ENCODE data around the gene NME7.

Gene NME7

DNA sequence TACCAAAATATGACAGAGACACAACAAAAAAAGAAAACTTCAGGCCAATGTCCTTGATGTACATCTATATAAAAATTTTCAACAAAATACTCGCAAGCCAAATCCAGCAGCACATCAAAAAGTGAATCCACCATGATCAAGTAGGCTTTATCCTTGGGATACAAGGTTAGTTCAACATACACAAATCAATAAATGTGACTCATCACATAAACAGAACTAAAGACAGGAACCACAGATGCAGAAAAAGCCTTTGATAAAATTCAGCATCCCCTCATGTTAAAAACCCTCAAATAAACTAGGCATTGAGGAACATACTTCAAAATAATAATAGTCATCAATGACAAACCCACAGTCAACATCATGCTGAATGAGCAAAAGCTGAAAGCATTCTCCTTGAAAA, 101.5 kb downstream of the NME7 start:
- no peak overlapping the region for H3K4me3 ChIP-seq (ENCODE audit: low read depth, low read length)
- no peaks in the 10 kb centered on the region for H3K36me3 ChIP-seq (ENCODE audit: control insufficient read depth in 2 of 2, insufficient read depth in 1 of 2, low read length in 2 of 2)
- no peak overlapping the region for H3K27ac ChIP-seq (ENCODE audit: extremely low read depth, low read depth, low read length)
- H3K4me1 ChIP-seq (ENCODE audit: control insufficient read depth, insufficient read depth, low read length), result no peaks in the 10 kb centered on the region
- H3K9me3 ChIP-seq (ENCODE audit: control insufficient read depth, insufficient read depth, low read depth, low read length), result no peaks in the 10 kb centered on the region
- CTCF ChIA-PET, result no interaction called here
- POLR2A ChIA-PET, result no interaction called here
- no peak for TF ChIP-seq WT1 (tag by site-specific recombination; IDR thresholded peaks at IDR 0.05)
- no peak for TF ChIP-seq ZNF843 (tag by site-specific recombination; IDR thresholded peaks at IDR 0.05)
- no peak for TF ChIP-seq ZNF747 (tag by site-specific recombination; IDR thresholded peaks at IDR 0.05)
- no peak for TF ChIP-seq ZNF776 (tag by site-specific recombination; IDR thresholded peaks at IDR 0.05; ENCODE audit: borderline replicate concordance)
- no peak for TF ChIP-seq ZNF48 (tag by site-specific recombination; IDR thresholded peaks at IDR 0.05)
- no peak for TF ChIP-seq ZNF121 (tag by site-specific recombination; IDR thresholded peaks at IDR 0.05)
- TF ChIP-seq ZFP41 (tag by site-specific recombination; IDR thresholded peaks at IDR 0.05; ENCODE audit: borderline replicate concordance), result no peak
- TF ChIP-seq ZNF510 (tag by site-specific recombination; IDR thresholded peaks at IDR 0.05; ENCODE audit: insufficient replicate concordance), result no peak
- TF ChIP-seq, protein P1, sequence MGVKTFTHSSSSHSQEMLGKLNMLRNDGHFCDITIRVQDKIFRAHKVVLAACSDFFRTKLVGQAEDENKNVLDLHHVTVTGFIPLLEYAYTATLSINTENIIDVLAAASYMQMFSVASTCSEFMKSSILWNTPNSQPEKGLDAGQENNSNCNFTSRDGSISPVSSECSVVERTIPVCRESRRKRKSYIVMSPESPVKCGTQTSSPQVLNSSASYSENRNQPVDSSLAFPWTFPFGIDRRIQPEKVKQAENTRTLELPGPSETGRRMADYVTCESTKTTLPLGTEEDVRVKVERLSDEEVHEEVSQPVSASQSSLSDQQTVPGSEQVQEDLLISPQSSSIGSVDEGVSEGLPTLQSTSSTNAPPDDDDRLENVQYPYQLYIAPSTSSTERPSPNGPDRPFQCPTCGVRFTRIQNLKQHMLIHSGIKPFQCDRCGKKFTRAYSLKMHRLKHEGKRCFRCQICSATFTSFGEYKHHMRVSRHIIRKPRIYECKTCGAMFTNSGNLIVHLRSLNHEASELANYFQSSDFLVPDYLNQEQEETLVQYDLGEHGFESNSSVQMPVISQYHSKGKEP (tag by site-specific recombination; IDR thresholded peaks at IDR 0.05), result no peak
- no peak for TF ChIP-seq ZFP69B (tag by site-specific recombination; IDR thresholded peaks at IDR 0.05)
- TF ChIP-seq ZNF555 (tag by site-specific recombination; conservative IDR thresholded peaks at IDR 0.05), result no peak
- no peak for TF ChIP-seq ZNF629 (tag by site-specific recombination; IDR thresholded peaks at IDR 0.05)
- TF ChIP-seq SCRT2 (tag by site-specific recombination; IDR thresholded peaks at IDR 0.05), result no peak
- TF ChIP-seq ZNF626 (tag by site-specific recombination; IDR thresholded peaks at IDR 0.05), result no peak
- no peak for TF ChIP-seq OVOL3 (tag by site-specific recombination; IDR thresholded peaks at IDR 0.05)
- TF ChIP-seq ZSCAN16 (tag by site-specific recombination; IDR thresholded peaks at IDR 0.05), result no peak

DNA sequence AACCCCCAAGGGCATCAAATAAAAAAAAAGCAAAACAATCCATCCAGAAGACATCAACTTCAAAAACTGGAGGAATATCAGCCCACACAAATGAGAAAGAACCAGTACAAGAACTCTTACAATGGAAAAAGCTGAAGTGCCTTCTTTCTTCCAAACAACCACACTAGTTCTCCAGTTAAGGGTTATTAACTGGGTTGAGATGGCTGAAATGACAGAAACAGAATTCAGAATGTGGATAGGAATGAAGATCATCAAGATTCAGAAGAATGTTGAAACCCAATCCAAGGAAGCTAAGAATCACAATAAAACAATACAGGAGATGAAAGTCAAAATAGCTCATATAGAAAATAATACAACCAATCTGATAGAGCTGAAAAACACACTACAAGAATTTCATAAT, 104.5 kb downstream of the NME7 start:
- H3K36me3 ChIP-seq (ENCODE audit: control insufficient read depth in 2 of 2, insufficient read depth in 1 of 2, low read length in 2 of 2), result no peaks in the 10 kb centered on the region
- H3K4me3 ChIP-seq (ENCODE audit: low read depth, low read length), result no peak overlapping the region
- H3K4me1 ChIP-seq (ENCODE audit: control insufficient read depth, insufficient read depth, low read length), result no peaks in the 10 kb centered on the region
- no peaks in the 10 kb centered on the region for H3K9me3 ChIP-seq (ENCODE audit: control insufficient read depth, insufficient read depth, low read depth, low read length)
- TF ChIP-seq ZBTB48 (tag by site-specific recombination; IDR thresholded peaks at IDR 0.05) (no peak), ZNF433 (tag by site-specific recombination; IDR thresholded peaks at IDR 0.05; ENCODE audit: low read depth) (peak; percentile 93)
- no peak overlapping the region for H3K27ac ChIP-seq (ENCODE audit: extremely low read depth, low read depth, low read length)
- ChIA-PET CTCF (no interaction called here), POLR2A (no interaction called here)

DNA sequence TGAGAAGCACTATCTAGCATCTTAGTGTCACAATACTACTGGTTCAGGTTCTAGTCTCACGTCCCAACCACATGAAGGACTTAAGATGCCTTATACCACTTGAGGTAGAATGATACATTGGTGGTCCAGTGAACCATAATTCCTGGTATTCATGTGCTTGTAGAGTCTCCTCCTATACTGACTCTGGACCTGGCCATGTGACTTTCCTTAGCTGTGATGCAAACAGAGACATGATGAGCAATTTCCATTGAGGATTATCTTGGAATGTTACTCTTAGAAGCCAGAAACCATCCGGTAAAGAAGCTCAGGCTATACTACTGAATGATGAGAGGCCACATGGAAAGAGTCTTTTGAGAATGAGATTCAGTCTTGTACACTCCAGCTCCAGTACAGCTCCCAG, 105.7 kb downstream of the NME7 start:
- Histone ChIP-seq H3K36me3 (ENCODE audit: control insufficient read depth in 2 of 2, insufficient read depth in 1 of 2, low read length in 2 of 2) (no peaks in the 10 kb centered on the region), H3K9me3 (ENCODE audit: control insufficient read depth, insufficient read depth, low read depth, low read length) (no peaks in the 10 kb centered on the region), H3K4me3 (ENCODE audit: low read depth, low read length) (no peak overlapping the region), H3K4me1 (ENCODE audit: control insufficient read depth, insufficient read depth, low read length) (no peaks in the 10 kb centered on the region), H3K27ac (ENCODE audit: extremely low read depth, low read depth, low read length) (no peak overlapping the region)
- CTCF ChIA-PET, result no interaction called here
- TF ChIP-seq, protein P1 (tag by site-specific recombination; IDR thresholded peaks at IDR 0.05), result no peak
- TF ChIP-seq, protein P2, sequence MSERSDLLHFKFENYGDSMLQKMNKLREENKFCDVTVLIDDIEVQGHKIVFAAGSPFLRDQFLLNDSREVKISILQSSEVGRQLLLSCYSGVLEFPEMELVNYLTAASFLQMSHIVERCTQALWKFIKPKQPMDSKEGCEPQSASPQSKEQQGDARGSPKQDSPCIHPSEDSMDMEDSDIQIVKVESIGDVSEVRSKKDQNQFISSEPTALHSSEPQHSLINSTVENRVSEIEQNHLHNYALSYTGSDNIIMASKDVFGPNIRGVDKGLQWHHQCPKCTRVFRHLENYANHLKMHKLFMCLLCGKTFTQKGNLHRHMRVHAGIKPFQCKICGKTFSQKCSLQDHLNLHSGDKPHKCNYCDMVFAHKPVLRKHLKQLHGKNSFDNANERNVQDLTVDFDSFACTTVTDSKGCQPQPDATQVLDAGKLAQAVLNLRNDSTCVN (tag by site-specific recombination; optimal IDR thresholded peaks at IDR 0.05), result no peak
- no peak for TF ChIP-seq ZNF843 (tag by site-specific recombination; IDR thresholded peaks at IDR 0.05)
- POLR2A ChIA-PET, result no interaction called here

All from HEK293 (cell line).